Measurements from ENCODE around the gene RACK1. TPM values are rescaled to one million over a fixed set of nuclear protein-coding genes. Genes with fewer than 3 reads are reported as not detected.
A peak's percentile ranks its signal among the peaks of the same experiment; 100 is the strongest.
"Not testable (repeated sequence)": the region's sequence is repeated elsewhere in the genome, so short reads cannot be mapped to it uniquely, and the experiment has no call there.

The RACK1 gene
- polyA plus RNA-seq, 2 of the 4 experiments (the other 2 are of a cell fraction): 2,590 to 3,139 TPM

GRCh38 chr5:181280251-181280762, 36.6 kb upstream of the RACK1 start:
- CTCF ChIA-PET: no interaction called here
- Histone ChIP-seq H3K9me3 (no peaks in the 10 kb centered on the region), H3K27ac (no peak overlapping the region), H3K4me3 (no peak overlapping the region), H3K4me1 (no peaks in the 10 kb centered on the region), H3K4me2 (no peak overlapping the region)
- TF ChIP-seq PHF8 (IDR thresholded peaks at IDR 0.05; ENCODE audit: borderline replicate concordance, low read depth): no peak
- no peak for TF ChIP-seq RFX5 (IDR thresholded peaks at IDR 0.05)
- no peak for TF ChIP-seq CHD4 (IDR thresholded peaks at IDR 0.05; ENCODE audit: borderline replicate concordance)
- TF ChIP-seq ZSCAN20 (CRISPR knock-in tag; IDR thresholded peaks at IDR 0.05): no peak
- no peak for TF ChIP-seq EHMT2 (IDR thresholded peaks at IDR 0.05; ENCODE audit: low read depth)
- TF ChIP-seq POLR2A (IDR thresholded peaks at IDR 0.05; ENCODE audit: low read length): no peak
- no peak for TF ChIP-seq NPAS2 (CRISPR knock-in tag; IDR thresholded peaks at IDR 0.05; ENCODE audit: borderline replicate concordance)
- TF ChIP-seq SMC3 (IDR thresholded peaks at IDR 0.05): no peak
- no peak for TF ChIP-seq HOXB13 (CRISPR knock-in tag; IDR thresholded peaks at IDR 0.05; ENCODE audit: low read depth)
- TF ChIP-seq HEYL (CRISPR knock-in tag; IDR thresholded peaks at IDR 0.05): no peak
- TF ChIP-seq MYC (IDR thresholded peaks at IDR 0.05; ENCODE audit: borderline replicate concordance, low read length): no peak
- TF ChIP-seq REST (IDR thresholded peaks at IDR 0.05): no peak
- no peak for TF ChIP-seq EHF (CRISPR knock-in tag; IDR thresholded peaks at IDR 0.05)
- no peak for TF ChIP-seq BHLHE40 (IDR thresholded peaks at IDR 0.05; ENCODE audit: low read depth, low read length)
- TF ChIP-seq NFE2L2 (conservative IDR thresholded peaks at IDR 0.05; ENCODE audit: low read length): no peak
- no peak for TF ChIP-seq RNF2 (IDR thresholded peaks at IDR 0.05; ENCODE audit: borderline replicate concordance, low read depth)
- no peak for TF ChIP-seq CBX2 (IDR thresholded peaks at IDR 0.05; ENCODE audit: borderline replicate concordance, low read depth)
- TF ChIP-seq TFCP2L1 (CRISPR knock-in tag; IDR thresholded peaks at IDR 0.05): no peak
- ATAC-seq: no peak
- POLR2A ChIA-PET: no interaction called here
- 50% methylated on average over 7 of the region's 7 CpGs for WGBS (ENCODE audit: missing lambda C conversion rate)
- FAIRE-seq: no peak
- no peak for DNase-seq (ENCODE audit: low read depth in 1 of 2, low spot score in 1 of 2)

DNA sequence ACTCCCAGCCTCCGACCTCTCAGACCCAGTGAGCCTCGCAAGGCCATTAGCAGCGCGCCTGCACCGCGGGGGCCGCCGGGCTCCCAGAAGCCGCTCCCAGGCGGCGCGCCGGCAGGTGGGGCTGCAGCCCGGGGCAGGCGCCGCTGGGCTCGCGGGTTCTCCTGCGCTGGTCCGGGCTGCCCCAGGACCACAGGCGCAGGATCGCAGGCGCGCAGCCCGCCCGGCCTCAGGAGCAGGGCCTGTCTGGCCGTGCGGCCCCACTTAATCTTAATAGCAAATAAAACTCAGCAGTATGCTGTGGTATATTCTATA, 29.7 kb upstream of the RACK1 start:
- TF ChIP-seq, protein P1, sequence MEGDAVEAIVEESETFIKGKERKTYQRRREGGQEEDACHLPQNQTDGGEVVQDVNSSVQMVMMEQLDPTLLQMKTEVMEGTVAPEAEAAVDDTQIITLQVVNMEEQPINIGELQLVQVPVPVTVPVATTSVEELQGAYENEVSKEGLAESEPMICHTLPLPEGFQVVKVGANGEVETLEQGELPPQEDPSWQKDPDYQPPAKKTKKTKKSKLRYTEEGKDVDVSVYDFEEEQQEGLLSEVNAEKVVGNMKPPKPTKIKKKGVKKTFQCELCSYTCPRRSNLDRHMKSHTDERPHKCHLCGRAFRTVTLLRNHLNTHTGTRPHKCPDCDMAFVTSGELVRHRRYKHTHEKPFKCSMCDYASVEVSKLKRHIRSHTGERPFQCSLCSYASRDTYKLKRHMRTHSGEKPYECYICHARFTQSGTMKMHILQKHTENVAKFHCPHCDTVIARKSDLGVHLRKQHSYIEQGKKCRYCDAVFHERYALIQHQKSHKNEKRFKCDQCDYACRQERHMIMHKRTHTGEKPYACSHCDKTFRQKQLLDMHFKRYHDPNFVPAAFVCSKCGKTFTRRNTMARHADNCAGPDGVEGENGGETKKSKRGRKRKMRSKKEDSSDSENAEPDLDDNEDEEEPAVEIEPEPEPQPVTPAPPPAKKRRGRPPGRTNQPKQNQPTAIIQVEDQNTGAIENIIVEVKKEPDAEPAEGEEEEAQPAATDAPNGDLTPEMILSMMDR (IDR thresholded peaks at IDR 0.05): peak; percentile 40
- TF ChIP-seq RAD21 (conservative IDR thresholded peaks at IDR 0.05 in 1 of 2, IDR thresholded peaks at IDR 0.05 in 1 of 2) (peak; percentile 28 to 57; a peak in 4 of 5 replicates), SMC3 (IDR thresholded peaks at IDR 0.05) (peak; percentile 45)
- TF ChIP-seq, protein P2, sequence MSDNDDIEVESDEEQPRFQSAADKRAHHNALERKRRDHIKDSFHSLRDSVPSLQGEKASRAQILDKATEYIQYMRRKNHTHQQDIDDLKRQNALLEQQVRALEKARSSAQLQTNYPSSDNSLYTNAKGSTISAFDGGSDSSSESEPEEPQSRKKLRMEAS (IDR thresholded peaks at IDR 0.05): peak; percentile 16; the same call in 1 of the 2 replicates
- FAIRE-seq, POLR2A ChIA-PET, H3K9me3 ChIP-seq, H3K4me1 ChIP-seq: not testable (repeated sequence)
- DNase-seq (ENCODE audit: low read depth in 1 of 2, low spot score in 1 of 2) (peak in 1 of 2 experiments; percentile 37), ATAC-seq (peak; percentile 80 to 93)
- H3K4me3 ChIP-seq: peak overlapping the region; percentile 35
- peak overlapping the region; percentile 21 to 74; a peak in 2 of 6 replicates for H3K27ac ChIP-seq
- peak overlapping the region; percentile 60 for H3K4me2 ChIP-seq
- CTCF ChIA-PET: interaction anchor here (0.6 to 0.7 kb wide), 2 partner anchors 11 to 789 kb away, joined by 3 to 5 read pairs; no protein-coding TSS in a partner anchor
- WGBS (ENCODE audit: missing lambda C conversion rate): 83% methylated on average over 15 of the region's 28 CpGs

All from A549 (cell line).